ENCODE data around the gene PHOX2A. TPM values are rescaled to one million over a fixed set of nuclear protein-coding genes. Genes with fewer than 3 reads are reported as not detected.
A peak's percentile ranks its signal among the peaks of the same experiment; 100 is the strongest.

PHOX2A gene
- total and polyA plus RNA-seq, 2 of the 13 experiments (the other 11 are each of a cell fraction or from before 2014, with no cell fraction given): not detected

DNA sequence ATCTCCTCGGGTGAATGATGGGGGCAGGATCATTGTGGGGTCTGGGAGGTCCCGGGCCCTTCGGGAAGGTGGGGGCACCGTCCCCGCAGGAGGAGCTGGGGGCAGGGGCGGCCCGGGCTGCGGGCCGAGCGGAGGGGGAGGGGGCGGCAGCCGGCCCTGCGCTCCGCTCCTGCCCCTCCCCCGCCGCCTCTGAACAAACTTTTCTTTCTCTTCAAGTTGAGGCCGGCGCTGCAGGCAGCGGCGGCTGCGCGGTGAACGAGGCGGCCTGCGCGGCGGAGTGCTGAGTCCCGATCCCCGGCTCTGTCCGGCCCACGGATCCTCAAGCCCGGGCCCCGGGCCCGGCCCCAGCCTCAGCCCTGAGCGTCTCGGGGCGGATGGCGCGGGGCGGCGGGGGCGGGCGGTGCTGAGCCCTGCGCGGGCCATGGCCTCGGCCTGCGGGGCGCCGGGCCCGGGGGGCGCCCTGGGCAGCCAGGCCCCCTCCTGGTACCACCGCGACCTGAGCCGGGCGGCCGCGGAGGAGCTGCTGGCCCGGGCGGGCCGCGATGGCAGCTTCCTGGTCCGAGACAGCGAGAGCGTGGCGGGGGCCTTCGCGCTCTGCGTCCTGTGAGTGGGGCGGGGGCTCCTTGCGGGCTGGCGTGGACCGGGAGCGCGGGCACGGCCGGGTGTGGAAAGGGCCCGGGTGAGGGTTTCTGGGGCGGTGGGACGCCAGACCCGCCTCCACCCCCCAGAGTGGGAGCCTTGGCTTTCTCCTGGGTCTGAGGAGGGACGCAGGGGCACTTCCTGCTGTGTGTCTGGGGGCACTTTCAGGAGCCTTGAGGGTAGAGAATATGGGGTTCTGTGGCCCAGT, 19.2 kb downstream of the PHOX2A start, which contains the start of gene INPPL1 (continued):
- TF ChIP-seq PRPF4 (IDR thresholded peaks at IDR 0.05; ENCODE audit: low read depth, low read length, poor library complexity, severe bottlenecking) (peak; percentile 70), MYC (CRISPR knock-in tag; IDR thresholded peaks at IDR 0.05; ENCODE audit: borderline replicate concordance) (peak; percentile 38; the same call in 1 of the 2 replicates), SRY (CRISPR knock-in tag; IDR thresholded peaks at IDR 0.05) (no peak), MEIS2 (CRISPR knock-in tag; IDR thresholded peaks at IDR 0.05) (no peak), RARA (CRISPR knock-in tag; IDR thresholded peaks at IDR 0.05) (no peak), SPEN (CRISPR knock-in tag; IDR thresholded peaks at IDR 0.05; ENCODE audit: low read depth) (no peak), HMGA1 (CRISPR knock-in tag; conservative IDR thresholded peaks at IDR 0.05) (no peak), ZNF768 (CRISPR knock-in tag; IDR thresholded peaks at IDR 0.05) (peak; percentile 36; the same call in 1 of the 2 replicates), TBX3 (IDR thresholded peaks at IDR 0.05; ENCODE audit: borderline replicate concordance) (no peak), ZNF282 (IDR thresholded peaks at IDR 0.05; ENCODE audit: partially characterized antibody) (no peak), FOXO1 (CRISPR knock-in tag; IDR thresholded peaks at IDR 0.05) (no peak), ZNF674 (CRISPR knock-in tag; IDR thresholded peaks at IDR 0.05; ENCODE audit: low read depth) (no peak), ZSCAN25 (CRISPR knock-in tag; IDR thresholded peaks at IDR 0.05) (no peak), SAFB2 (CRISPR knock-in tag; IDR thresholded peaks at IDR 0.05; ENCODE audit: borderline replicate concordance, low read depth) (no peak)
- TF ChIP-seq, protein P1, sequence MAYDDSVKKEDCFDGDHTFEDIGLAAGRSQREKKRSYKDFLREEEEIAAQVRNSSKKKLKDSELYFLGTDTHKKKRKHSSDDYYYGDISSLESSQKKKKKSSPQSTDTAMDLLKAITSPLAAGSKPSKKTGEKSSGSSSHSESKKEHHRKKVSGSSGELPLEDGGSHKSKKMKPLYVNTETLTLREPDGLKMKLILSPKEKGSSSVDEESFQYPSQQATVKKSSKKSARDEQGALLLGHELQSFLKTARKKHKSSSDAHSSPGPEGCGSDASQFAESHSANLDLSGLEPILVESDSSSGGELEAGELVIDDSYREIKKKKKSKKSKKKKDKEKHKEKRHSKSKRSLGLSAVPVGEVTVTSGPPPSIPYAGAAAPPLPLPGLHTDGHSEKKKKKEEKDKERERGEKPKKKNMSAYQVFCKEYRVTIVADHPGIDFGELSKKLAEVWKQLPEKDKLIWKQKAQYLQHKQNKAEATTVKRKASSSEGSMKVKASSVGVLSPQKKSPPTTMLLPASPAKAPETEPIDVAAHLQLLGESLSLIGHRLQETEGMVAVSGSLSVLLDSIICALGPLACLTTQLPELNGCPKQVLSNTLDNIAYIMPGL (CRISPR knock-in tag; IDR thresholded peaks at IDR 0.05; ENCODE audit: borderline replicate concordance in 1 of 2, low read depth in 1 of 2): peak in 1 of 2 experiments; percentile 56; a peak in 1 of 4 replicates
- TF ChIP-seq, protein P2, sequence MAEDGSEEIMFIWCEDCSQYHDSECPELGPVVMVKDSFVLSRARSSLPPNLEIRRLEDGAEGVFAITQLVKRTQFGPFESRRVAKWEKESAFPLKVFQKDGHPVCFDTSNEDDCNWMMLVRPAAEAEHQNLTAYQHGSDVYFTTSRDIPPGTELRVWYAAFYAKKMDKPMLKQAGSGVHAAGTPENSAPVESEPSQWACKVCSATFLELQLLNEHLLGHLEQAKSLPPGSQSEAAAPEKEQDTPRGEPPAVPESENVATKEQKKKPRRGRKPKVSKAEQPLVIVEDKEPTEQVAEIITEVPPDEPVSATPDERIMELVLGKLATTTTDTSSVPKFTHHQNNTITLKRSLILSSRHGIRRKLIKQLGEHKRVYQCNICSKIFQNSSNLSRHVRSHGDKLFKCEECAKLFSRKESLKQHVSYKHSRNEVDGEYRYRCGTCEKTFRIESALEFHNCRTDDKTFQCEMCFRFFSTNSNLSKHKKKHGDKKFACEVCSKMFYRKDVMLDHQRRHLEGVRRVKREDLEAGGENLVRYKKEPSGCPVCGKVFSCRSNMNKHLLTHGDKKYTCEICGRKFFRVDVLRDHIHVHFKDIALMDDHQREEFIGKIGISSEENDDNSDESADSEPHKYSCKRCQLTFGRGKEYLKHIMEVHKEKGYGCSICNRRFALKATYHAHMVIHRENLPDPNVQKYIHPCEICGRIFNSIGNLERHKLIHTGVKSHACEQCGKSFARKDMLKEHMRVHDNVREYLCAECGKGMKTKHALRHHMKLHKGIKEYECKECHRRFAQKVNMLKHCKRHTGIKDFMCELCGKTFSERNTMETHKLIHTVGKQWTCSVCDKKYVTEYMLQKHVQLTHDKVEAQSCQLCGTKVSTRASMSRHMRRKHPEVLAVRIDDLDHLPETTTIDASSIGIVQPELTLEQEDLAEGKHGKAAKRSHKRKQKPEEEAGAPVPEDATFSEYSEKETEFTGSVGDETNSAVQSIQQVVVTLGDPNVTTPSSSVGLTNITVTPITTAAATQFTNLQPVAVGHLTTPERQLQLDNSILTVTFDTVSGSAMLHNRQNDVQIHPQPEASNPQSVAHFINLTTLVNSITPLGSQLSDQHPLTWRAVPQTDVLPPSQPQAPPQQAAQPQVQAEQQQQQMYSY (CRISPR knock-in tag; IDR thresholded peaks at IDR 0.05): 0 out of 2 replicates have a peak, but pooled peaks have one; percentile 39
- TF ChIP-seq, protein P3, sequence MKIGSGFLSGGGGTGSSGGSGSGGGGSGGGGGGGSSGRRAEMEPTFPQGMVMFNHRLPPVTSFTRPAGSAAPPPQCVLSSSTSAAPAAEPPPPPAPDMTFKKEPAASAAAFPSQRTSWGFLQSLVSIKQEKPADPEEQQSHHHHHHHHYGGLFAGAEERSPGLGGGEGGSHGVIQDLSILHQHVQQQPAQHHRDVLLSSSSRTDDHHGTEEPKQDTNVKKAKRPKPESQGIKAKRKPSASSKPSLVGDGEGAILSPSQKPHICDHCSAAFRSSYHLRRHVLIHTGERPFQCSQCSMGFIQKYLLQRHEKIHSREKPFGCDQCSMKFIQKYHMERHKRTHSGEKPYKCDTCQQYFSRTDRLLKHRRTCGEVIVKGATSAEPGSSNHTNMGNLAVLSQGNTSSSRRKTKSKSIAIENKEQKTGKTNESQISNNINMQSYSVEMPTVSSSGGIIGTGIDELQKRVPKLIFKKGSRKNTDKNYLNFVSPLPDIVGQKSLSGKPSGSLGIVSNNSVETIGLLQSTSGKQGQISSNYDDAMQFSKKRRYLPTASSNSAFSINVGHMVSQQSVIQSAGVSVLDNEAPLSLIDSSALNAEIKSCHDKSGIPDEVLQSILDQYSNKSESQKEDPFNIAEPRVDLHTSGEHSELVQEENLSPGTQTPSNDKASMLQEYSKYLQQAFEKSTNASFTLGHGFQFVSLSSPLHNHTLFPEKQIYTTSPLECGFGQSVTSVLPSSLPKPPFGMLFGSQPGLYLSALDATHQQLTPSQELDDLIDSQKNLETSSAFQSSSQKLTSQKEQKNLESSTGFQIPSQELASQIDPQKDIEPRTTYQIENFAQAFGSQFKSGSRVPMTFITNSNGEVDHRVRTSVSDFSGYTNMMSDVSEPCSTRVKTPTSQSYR (CRISPR knock-in tag; IDR thresholded peaks at IDR 0.05; ENCODE audit: borderline replicate concordance): peak; percentile 84; the same call in 1 of the 2 replicates
- TF ChIP-seq, protein P4, sequence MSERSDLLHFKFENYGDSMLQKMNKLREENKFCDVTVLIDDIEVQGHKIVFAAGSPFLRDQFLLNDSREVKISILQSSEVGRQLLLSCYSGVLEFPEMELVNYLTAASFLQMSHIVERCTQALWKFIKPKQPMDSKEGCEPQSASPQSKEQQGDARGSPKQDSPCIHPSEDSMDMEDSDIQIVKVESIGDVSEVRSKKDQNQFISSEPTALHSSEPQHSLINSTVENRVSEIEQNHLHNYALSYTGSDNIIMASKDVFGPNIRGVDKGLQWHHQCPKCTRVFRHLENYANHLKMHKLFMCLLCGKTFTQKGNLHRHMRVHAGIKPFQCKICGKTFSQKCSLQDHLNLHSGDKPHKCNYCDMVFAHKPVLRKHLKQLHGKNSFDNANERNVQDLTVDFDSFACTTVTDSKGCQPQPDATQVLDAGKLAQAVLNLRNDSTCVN (CRISPR knock-in tag; IDR thresholded peaks at IDR 0.05; ENCODE audit: borderline replicate concordance): no peak
